ENCODE results near the gene POU3F1.

POU3F1 gene

DNA sequence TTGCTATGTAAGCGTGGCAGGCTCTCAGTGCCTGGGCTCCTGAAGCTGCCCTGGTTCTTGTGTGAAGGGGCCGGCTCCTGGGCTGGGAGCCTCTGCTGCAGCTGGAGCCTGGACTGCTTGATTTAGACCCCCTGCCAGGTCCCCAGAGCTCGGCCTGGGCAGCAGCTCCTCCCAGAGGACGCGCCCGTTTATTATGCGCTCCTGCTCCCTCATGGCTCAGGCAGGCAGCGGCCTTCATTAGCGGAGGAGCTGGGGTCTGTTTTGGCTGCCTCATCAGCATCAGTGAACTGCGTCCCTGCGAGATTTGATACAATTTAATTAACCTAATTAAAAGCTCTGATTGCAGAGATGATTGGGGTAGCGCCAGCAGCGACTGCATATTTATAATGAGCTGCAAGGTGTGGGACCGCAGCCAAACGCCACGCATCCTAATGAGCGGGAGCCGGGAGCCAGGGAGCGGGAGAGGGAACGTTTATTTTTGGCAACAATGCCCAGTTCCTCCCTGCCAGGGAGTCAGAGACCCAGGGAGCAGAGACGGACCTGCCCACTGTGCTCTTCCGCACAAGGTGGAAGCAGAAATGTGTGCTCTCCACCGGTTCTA lies 17.4 kb downstream of the POU3F1 start:
- Histone ChIP-seq H3K79me2 (ENCODE audit: low read length) (no peaks in the 10 kb centered on the region), H3K9me3 (replicated peaks; ENCODE audit: insufficient read depth, low read length) (no peaks in the 10 kb centered on the region), H3K4me2 (ENCODE audit: low read depth, low read length) (peak overlapping the region; percentile 74), H3K9me2 (replicated peaks; ENCODE audit: insufficient read depth, low read length) (no peaks in the 10 kb centered on the region), H3K36me3 (replicated peaks; ENCODE audit: insufficient read depth, low read length) (no peaks in the 10 kb centered on the region), H3K27ac (ENCODE audit: low read length) (peak overlapping the region; percentile 90), H3K9ac (ENCODE audit: low read length) (peak overlapping the region; percentile 66; the same call in 1 of the 2 replicates), H3K4me1 (ENCODE audit: low read length) (peaks cover 50% of the 10 kb centered on the region), H3K27me3 (replicated peaks; ENCODE audit: insufficient read depth, low read length) (no peaks in the 10 kb centered on the region), H2AFZ (ENCODE audit: low read length) (no peak overlapping the region), H4K20me1 (ENCODE audit: insufficient read depth, low read length) (no peaks in the 10 kb centered on the region), H3F3A (ENCODE audit: insufficient read depth, low read length) (peaks cover 40% of the 10 kb centered on the region), H3K4me3 (ENCODE audit: low read length) (peak overlapping the region; percentile 31; the same call in 1 of the 2 replicates)
- DNase-seq, result peak; percentile 21
- TF ChIP-seq EZH2 (optimal IDR thresholded peaks at IDR 0.05; ENCODE audit: low read depth, low read length) (no peak), EZH2phosphoT487 (IDR thresholded peaks at IDR 0.05; ENCODE audit: low read length) (no peak)
- TF ChIP-seq, protein P1, sequence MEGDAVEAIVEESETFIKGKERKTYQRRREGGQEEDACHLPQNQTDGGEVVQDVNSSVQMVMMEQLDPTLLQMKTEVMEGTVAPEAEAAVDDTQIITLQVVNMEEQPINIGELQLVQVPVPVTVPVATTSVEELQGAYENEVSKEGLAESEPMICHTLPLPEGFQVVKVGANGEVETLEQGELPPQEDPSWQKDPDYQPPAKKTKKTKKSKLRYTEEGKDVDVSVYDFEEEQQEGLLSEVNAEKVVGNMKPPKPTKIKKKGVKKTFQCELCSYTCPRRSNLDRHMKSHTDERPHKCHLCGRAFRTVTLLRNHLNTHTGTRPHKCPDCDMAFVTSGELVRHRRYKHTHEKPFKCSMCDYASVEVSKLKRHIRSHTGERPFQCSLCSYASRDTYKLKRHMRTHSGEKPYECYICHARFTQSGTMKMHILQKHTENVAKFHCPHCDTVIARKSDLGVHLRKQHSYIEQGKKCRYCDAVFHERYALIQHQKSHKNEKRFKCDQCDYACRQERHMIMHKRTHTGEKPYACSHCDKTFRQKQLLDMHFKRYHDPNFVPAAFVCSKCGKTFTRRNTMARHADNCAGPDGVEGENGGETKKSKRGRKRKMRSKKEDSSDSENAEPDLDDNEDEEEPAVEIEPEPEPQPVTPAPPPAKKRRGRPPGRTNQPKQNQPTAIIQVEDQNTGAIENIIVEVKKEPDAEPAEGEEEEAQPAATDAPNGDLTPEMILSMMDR (IDR thresholded peaks at IDR 0.05; ENCODE audit: low read length), result no peak

DNA sequence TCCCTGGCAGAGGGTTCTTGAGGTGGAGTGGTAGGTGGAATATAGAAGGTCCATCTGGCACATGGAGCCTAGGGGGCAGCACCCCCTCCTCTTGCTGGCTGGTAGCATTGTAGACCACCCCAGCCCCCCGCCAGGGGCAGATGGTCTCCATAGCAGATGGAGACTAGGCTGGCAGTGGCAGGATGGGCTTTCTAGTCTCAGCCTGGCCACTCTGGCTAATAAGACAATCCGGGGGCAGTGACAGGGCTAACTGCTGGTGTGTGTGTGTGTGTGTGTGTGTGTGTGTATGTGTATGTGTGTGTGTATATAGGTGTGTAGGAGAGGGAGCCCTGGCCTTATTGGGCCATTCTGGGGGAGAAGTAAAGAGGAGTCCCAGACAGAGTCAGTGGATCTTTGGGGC lies 17.9 kb downstream of the POU3F1 start:
- H3K79me2 ChIP-seq (ENCODE audit: low read length), result no peaks in the 10 kb centered on the region
- no peaks in the 10 kb centered on the region for H3K9me2 ChIP-seq (replicated peaks; ENCODE audit: insufficient read depth, low read length)
- peaks cover 40% of the 10 kb centered on the region for H3F3A ChIP-seq (ENCODE audit: insufficient read depth, low read length)
- peak overlapping the region; percentile 66 for H3K9ac ChIP-seq (ENCODE audit: low read length)
- peak overlapping the region; percentile 36; the same call in 1 of the 2 replicates for H2AFZ ChIP-seq (ENCODE audit: low read length)
- TF ChIP-seq, protein P1 (IDR thresholded peaks at IDR 0.05; ENCODE audit: low read length), result peak; percentile 23; the same call in 1 of the 2 replicates
- no peak for TF ChIP-seq EZH2 (optimal IDR thresholded peaks at IDR 0.05; ENCODE audit: low read depth, low read length)
- peak; percentile 27 for DNase-seq
- H3K4me1 ChIP-seq (ENCODE audit: low read length), result peaks cover 50% of the 10 kb centered on the region
- no peaks in the 10 kb centered on the region for H3K27me3 ChIP-seq (replicated peaks; ENCODE audit: insufficient read depth, low read length)
- H4K20me1 ChIP-seq (ENCODE audit: insufficient read depth, low read length), result no peaks in the 10 kb centered on the region
- H3K4me2 ChIP-seq (ENCODE audit: low read depth, low read length), result peak overlapping the region; percentile 74
- H3K9me3 ChIP-seq (replicated peaks; ENCODE audit: insufficient read depth, low read length), result no peaks in the 10 kb centered on the region
- peak overlapping the region; percentile 31; the same call in 1 of the 2 replicates for H3K4me3 ChIP-seq (ENCODE audit: low read length)
- peak overlapping the region; percentile 90 for H3K27ac ChIP-seq (ENCODE audit: low read length)
- no peaks in the 10 kb centered on the region for H3K36me3 ChIP-seq (replicated peaks; ENCODE audit: insufficient read depth, low read length)

DNA sequence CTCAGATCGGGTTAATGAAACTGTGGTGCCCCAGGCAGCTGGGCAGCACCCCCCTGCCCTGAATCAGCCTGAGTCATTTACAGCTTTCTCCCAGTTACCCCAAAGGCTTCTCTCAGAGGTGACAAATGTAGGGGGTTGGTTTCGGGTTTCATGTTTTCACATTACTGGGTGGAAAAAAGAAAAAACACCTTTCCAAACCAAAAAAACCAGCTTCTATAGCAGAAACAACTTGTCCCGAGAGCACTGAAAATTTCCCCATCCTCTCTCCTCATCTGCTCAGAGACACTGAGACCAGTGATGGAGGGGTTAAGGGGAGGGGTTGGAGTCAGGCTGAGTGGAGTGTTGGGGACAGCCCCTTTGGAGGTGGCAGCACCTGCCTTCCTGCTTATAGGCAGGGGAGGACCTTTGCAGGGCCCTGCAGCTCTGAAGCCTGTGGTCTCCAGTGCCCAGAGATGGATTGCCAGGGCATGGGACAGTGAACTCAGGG lies 18.4 kb downstream of the POU3F1 start:
- Histone ChIP-seq H3K4me3 (ENCODE audit: low read length) (peak overlapping the region; percentile 31), H3K36me3 (replicated peaks; ENCODE audit: insufficient read depth, low read length) (no peaks in the 10 kb centered on the region), H3K9me3 (replicated peaks; ENCODE audit: insufficient read depth, low read length) (no peaks in the 10 kb centered on the region), H3K27ac (ENCODE audit: low read length) (peak overlapping the region; percentile 90), H3F3A (ENCODE audit: insufficient read depth, low read length) (peaks cover 40% of the 10 kb centered on the region), H2AFZ (ENCODE audit: low read length) (peak overlapping the region; percentile 36; the same call in 1 of the 2 replicates), H3K9ac (ENCODE audit: low read length) (peak overlapping the region; percentile 66; the same call in 1 of the 2 replicates), H3K4me1 (ENCODE audit: low read length) (peaks cover 50% of the 10 kb centered on the region), H3K27me3 (replicated peaks; ENCODE audit: insufficient read depth, low read length) (no peaks in the 10 kb centered on the region), H3K4me2 (ENCODE audit: low read depth, low read length) (peak overlapping the region; percentile 74), H3K79me2 (ENCODE audit: low read length) (no peaks in the 10 kb centered on the region), H4K20me1 (ENCODE audit: insufficient read depth, low read length) (no peaks in the 10 kb centered on the region), H3K9me2 (replicated peaks; ENCODE audit: insufficient read depth, low read length) (no peaks in the 10 kb centered on the region)
- DNase-seq, result peak; percentile 90
- TF ChIP-seq, protein P1 (IDR thresholded peaks at IDR 0.05; ENCODE audit: low read length), result no peak
- no peak for TF ChIP-seq EZH2phosphoT487 (IDR thresholded peaks at IDR 0.05; ENCODE audit: low read length)
- no peak for TF ChIP-seq EZH2 (optimal IDR thresholded peaks at IDR 0.05; ENCODE audit: low read depth, low read length)
